Measurements from ENCODE around the gene C1QL1.

C1QL1 gene

DNA sequence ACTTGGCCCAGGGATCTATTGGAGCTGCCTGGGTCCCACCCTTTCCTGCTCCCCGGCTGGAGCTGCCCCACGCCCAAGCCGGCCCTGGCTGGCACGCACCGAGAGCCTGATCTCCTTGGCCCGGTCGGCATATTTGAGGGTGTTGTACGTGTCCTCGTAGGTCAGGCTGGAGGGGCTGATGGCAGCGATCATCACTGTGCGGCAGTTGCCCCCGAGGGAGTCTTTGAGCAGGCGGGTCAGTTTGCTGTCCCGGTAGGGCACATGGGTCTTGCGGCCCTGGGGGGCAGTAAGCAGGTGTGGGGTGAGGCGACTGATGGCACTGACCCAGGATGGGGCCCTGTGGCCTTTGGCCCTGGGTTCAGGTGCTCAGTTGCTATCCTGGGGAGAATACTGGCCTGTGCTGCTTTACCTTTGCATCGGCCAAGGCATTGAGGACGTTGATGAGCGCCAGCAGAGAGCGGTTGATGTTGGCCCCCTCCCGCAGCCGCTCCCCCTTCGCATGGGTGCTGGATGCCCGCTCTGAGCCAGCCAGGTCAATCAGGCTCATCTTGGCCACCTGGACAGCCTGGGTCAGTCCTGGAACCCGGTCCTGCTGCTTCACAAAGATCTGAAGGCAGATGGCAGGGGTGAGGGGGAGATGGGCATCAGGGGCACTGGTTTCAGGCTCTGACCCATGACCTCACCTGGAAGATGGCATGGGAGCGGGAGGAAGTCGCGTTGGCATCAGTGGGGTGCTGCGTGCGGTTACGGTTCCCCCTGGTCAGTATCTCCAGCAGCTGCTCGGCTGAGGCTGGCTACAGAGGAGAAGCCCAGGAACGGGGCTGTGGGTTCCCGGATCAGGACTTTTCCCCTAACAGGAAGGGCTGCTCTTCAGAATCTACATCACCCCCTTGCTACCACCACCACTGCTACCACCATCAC lies 34.0 kb downstream of the C1QL1 start:
- DNase-seq, result peak in 3 of 10 donors; percentile 4 to 67 (median 58)
- intact Hi-C loops (cut with DNase I), result no loop called here

DNA sequence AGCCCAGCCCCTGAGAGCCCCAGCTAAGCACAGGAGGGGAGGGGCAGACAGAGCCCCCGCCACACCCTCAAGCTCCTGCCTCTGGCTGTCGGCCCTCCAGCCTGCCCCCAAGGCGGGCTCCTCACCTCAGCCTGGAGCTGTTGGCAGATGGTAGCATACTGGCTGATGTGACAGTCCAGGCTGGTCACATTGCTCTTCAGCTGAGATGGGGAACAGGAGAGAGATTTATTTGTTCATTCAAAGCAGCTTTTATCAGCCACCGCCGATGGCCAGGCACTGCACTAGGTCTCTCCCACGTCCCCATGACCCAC lies 35.4 kb downstream of the C1QL1 start:
- peak in 1 of 10 donors; percentile 29 for DNase-seq
- intact Hi-C loops (cut with DNase I), result no loop called here

DNA sequence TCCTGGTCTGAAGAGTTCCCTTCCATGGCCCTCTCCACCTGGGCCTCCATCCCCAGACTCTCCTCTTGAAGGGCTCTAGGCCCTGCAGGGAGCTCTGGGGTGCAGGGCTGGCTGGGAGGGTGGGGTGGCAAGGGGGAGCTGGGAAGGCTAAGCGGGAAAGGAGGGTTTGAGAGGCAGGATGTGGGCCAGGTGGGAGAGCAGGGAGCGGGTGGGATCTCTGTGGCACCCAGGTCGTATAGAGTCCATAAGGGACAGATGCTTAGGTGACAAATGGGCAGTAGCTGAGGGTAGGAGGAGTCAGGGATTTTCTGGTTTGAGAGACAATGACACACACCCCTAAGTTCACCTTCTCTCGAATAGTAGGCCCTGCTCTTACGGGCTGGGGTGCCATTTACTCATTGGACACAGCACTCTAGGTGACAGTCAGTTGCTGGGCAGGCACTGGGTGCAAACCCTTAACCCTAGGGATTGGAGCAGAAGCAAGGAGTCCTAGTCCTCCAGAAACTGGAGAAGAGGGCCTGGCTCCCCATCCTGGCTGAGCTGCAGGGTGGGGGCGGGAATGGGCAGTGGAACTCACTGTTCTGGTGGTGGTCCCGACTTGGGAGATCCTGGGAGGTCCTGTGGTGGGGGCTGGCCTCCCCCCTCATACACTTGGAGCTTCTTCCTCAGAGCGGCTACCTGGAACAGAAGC lies 35.9 kb downstream of the C1QL1 start:
- peak in 3 of 10 donors; percentile 8 to 54 (median 37) for DNase-seq
- intact Hi-C loops (cut with DNase I), result no loop called here

DNA sequence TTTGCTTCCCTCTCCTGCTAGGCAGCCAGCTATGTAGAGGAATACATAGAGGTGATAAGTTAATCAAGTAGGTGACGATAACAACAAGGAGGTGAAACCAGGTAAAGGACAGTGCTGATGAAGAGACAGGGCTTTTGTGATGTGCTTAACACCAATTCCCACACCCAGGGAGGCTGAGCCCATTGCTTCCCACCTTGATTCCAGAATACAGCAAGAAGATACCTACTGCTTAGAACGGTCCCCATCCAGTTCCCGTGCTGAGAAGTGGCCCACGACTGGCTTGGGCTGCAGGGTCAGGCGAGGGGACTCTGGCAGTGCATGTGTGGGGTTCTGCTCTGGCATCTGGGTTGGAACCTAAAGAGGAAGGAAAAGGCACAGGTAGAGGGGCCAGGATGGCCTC lies 36.7 kb downstream of the C1QL1 start:
- DNase-seq, result peak in 3 of 10 donors; percentile 2 to 45 (median 27)
- intact Hi-C loops (cut with DNase I), result no loop called here

DNA sequence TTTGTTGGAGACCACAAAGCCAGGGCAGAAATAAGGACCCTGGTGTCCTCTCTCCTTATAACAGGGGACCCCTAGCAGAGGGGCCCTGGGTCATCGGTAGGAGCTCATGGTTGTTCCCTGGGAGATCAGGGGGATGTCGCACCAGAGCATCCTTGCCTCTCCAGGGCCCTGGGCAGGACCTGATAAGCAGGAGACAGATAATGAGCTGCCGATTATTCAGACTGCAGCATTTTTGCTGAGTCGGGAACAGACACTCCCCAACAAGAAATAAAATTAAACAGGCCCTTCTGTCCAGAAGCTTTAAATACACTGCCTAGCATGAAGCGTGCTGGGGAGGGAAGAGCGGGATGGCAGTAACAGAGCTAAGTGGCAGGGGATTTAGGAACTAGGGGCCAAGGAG lies 37.4 kb downstream of the C1QL1 start:
- peak in 3 of 10 donors; percentile 9 to 73 (median 29) for DNase-seq
- intact Hi-C loops (cut with DNase I), result no loop called here

DNA sequence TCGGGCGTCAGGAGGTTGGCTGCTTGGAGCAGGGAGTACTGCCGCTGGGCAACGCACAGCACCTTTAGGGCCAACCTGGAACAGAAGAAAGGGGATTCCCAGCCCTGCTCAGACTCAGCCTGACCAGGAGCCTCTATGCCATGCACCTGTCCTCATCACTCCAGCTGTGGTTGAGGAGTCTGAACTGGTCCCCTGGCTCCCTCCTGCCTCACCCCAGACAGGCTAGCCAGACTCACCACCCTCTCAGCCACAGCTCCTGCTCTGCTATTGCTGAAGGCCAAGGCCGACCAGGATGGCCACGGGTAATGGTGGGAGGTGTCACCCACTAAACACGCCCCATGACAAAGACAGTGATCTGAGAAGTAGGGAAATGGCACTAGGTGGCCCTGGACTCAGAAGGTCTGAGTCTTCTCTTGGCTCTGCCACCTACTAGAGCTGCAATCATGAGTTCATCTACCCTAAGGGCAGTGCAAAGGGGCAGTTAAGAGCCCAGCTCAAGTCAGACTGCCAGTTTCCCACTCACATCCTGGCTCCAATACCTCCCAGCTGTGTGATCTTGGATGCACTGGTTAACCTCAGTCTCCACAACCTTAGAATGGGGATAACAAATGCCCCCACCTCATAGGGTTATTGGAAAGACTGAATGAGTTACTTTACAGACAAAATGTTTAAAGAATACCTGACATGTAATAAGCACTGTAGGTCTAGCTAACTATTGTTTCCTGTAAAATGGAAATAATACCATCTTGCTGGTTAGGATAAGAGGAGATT lies 39.0 kb downstream of the C1QL1 start:
- DNase-seq, result peak in 3 of 10 donors; percentile 10 to 43 (median 29)
- intact Hi-C loops (cut with DNase I), result no loop called here

DNA sequence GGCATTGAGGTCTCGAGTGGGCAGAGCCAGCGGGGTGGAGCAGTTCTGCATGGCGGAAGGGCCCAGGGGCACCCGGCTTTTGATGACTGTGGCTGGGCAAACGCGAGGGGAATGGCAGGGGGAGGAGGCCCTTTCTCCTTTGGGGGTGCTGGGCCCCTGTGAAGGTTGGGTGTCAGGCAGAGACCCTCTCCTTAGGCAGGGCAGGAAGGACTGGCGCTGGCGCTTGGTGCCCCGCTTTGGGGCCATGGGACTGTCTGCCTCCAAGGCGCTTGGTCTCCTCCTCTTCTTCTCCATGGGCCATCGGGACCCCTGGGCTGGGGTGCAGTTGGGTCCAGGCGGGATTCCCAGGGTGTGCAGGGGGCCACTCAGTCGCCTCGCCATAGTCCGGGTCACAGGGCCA lies 40.0 kb downstream of the C1QL1 start:
- peak in 2 of 10 donors; percentile 50 to 76 for DNase-seq
- intact Hi-C loops (cut with DNase I), result no loop called here

DNA sequence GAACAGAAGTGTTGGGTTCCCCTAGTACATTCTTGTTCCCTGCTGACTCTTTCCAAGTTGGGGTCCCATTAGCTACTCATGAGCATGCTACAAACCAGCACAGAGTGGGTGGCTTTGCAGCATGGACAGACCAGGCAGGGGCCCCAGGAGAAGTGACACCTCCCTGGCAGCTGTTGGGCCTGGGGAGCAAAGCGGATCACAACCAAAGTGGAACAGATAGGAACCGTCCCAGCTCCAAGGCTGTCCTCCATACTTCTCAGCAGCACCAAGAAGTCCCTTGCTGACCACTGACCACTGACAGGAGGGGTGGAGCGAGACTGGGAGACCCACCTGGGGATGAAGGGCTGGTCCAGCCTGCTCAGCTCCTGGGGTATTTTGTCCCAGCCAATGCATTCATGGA lies 40.4 kb downstream of the C1QL1 start:
- peak in 3 of 10 donors; percentile 0 to 66 (median 19) for DNase-seq
- intact Hi-C loops (cut with DNase I), result no loop called here

DNA sequence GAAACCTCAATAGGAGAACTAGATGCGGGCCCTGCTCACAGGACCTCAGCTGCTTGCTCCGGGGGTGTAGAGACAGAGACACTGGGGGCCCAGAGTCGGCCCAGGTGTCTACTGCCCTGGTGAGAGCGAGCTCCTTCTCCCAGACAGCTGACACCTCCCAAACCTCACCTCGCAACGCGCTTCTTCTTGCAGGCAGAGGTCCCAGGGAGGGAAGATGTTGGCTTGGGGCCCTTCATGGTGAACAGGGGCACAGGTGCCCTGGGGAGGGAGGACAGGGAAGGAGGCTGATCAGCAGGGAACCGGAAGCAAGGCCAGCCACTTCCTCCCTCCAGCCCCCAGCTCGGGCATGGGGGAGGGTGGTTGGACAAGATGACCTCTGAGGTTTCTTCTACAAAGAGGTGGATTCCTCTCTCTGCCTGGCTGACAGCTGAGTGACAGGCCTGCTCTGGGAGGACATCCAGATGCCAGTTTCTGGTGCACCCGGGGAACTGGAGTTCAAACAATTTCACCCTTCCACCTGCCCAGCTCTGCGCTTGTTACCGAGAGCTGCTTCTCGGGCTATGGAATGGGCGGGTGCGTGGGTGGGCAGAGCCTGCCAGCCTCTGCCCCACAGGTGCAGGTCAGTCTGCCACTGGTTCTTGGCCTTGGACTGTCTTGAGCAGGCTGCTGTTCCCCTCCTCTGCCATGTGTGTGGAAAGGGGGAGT lies 41.1 kb downstream of the C1QL1 start:
- peak in 3 of 10 donors; percentile 11 to 42 (median 38) for DNase-seq
- intact Hi-C loops (cut with DNase I), result no loop called here

DNA sequence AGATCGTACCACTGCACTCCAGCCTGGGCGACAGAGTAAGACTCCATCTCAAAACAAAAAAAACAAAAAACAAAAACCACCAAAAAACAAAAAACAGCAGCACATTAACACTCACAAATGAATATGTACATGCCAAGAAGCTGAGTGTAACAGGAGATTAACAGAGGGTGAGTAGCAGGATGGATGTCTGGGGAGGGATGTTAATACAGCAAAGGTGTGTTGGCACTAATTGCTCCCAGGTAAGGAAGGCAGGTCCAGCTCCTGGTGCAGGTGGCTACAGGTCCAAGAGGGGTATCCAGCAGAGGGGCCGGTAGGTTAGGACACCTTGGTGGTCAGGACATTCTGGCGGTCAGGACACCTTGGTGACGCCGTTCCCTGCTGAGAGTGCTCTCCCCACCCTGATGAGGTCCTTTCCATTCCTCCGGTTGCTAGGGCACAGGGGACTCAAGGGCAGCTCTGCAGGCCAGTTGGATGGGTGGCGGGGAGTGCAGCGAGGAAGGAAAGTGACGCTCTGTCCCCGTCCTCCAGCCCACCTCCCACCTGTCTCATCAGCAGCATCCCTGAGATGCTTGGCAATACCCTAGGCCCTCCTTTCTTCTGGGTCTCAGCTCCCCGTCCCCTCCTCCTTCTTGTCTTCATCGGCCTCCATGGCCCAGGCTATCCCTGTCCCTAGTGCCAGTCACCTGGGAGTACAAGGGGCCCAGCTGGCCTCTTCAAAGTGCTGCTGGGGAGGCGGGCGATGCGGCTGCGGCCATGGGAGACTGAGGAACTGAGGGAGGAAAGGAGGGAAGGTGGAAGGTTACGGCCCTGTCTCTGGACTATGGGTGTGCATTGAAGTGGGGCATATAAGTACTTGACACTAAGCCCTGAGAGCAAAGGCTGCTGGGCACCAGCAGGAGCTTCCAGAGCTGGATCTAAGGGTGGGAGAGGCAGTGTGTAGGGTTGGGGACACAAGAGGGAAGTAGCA lies 42.1 kb downstream of the C1QL1 start:
- DNase-seq, result peak in 3 of 10 donors; percentile 2 to 67 (median 31)

DNA sequence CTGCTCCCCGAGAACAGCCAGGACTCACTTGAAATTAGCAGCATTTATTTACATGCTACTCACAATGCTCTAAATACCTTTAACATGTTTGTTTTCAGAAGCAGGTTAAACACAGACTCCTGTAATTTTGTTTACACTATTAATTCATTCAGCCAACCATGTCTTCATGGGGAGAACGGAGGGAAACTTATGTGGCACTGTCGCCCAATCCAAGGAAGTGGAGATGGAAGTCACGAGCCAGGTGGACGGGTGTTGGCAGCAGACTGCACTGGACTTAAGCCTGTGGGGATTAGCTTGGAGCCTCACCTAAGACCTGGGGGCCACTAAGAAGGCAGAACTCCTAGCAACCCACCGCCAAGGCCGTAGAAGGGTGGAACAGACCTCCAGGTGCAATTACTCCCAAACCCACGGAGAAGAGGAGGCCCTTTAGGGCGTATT lies 44.0 kb downstream of the C1QL1 start:
- intact Hi-C loops (cut with DNase I), result loop anchor here (5.0 kb wide), 1 partner anchor 173 kb away; no protein-coding TSS in a partner anchor
- peak in 4 of 10 donors; percentile 5 to 44 (median 18) for DNase-seq

More for the DNA sequence above, 42.1 kb downstream of the C1QL1 start:
- intact Hi-C loops (cut with DNase I), result no loop called here

DNA sequence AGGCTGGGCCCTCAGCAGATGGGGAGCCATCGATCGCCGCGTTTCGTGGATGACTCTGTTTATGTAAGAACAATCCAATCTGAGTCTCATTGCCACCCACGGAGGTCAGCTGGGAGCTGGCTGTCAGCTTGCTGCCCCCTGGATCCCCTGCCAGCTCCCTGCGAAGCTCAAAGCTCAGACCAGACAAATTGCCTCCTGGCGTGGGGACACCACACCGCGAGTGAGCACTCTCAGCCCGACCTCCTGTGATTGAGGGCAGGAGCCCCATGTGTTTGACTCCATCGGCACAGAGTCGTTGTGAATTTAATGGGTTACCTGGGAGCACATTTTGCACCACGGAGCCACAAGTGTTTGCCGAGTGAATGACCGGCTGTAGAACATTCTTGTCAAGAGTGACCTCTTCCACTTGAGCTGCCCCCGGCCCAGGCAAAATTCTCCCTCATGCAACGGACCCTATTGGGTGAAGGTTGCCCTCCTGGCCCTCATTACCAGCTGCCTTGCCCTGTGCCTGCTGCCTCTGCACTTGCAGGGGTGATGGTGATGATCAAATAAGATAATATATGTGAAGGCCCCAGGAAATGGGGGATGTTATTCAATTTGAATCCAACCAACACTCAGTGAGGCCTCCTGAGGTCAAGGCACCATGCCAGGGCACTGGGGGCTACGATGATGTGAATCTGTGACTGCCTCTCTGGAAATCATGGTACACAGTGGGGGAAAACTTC lies 45.2 kb downstream of the C1QL1 start:
- DNase-seq, result peak in 4 of 10 donors; percentile 12 to 77 (median 42)
- intact Hi-C loops (cut with DNase I), result loop anchor here (5.0 kb wide), 1 partner anchor 174 kb away; no protein-coding TSS in a partner anchor

DNA sequence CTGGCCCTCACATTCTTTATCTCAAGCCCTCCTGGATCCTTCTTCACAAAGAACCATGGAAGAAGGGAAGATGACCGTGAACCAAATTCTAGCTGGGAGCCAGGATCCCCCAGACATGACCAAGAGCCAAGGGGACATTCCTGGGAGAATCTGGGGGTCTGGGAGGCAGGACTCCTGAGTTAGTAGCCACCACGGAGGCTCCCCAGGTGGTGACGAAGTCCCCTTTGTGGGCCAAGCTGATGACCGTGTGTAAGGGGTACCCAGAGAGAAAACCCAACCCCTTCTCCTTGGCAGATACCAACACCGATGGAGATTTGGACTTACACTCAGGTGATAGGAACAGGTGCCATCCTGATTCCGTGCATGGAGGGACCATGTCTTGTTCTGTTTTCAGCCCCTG lies 46.0 kb downstream of the C1QL1 start:
- intact Hi-C loops (cut with DNase I), result loop anchor here (5.0 kb wide), 1 partner anchor 175 kb away; no protein-coding TSS in a partner anchor
- DNase-seq, result peak in 2 of 10 donors; percentile 10 to 64

DNA sequence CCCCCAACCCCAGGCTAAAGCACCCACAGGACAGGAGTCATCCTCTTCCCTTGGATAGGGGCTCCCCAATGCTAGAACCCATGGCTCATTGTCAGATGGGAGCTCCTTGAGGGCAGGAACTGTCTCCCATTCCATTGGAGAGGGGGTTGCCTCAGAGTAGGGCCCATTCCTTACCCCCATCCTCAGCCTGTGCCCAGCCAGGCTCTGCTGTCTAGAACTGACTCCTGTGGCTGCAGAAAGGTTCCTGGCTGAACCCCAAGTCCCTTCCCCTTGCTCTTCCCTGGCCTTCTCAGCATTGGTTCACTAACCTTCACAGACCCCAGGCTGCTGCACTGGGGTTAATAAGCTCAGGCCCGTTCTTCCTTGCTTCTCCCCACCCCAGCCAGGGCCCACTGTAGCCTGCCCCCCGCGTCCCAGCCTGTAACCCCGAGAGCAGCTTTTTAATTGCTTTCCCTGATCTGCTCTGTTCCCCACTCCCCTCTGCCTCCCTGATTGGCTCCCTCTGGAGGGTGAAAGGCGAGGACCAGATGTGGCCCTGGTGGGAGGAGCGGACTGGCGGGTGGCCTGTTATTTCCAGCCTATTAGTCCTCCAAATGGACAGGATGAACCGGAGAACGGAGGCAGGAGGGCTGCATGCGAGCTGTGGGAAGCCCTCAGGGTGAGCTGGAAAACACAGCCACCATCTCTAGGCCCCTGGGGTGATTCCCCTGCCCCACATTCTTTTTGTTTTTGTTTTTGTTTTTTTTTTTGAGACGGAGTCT lies 46.8 kb downstream of the C1QL1 start:
- DNase-seq, result peak in 3 of 10 donors; percentile 14 to 63 (median 50)
- intact Hi-C loops (cut with DNase I), result loop anchor here (5.0 kb wide), 1 partner anchor 176 kb away; no protein-coding TSS in a partner anchor

DNA sequence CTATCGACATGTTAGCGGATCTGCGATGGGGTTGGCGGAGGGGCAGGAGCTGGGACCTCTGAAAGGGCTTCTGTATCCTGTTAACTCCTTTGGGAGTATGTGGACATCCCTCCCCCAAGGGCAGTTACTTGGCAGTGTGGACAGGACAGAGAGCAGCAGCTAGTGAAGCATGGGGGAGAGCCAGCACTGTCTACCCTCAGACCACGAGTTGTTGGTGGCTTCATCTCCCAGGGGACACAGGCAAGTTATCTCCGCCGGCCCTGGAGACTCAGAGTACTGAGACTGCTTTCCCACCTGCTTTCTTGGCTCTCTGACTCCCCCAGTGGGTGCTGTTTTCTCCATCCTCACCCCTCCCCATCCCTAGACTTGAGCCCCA lies 47.5 kb downstream of the C1QL1 start:
- intact Hi-C loops (cut with DNase I), result loop anchor here (1.0 to 5.0 kb wide), 2 partner anchors 102 to 177 kb away; no protein-coding TSS in a partner anchor
- DNase-seq, result peak in 3 of 10 donors; percentile 6 to 61 (median 50)

DNA sequence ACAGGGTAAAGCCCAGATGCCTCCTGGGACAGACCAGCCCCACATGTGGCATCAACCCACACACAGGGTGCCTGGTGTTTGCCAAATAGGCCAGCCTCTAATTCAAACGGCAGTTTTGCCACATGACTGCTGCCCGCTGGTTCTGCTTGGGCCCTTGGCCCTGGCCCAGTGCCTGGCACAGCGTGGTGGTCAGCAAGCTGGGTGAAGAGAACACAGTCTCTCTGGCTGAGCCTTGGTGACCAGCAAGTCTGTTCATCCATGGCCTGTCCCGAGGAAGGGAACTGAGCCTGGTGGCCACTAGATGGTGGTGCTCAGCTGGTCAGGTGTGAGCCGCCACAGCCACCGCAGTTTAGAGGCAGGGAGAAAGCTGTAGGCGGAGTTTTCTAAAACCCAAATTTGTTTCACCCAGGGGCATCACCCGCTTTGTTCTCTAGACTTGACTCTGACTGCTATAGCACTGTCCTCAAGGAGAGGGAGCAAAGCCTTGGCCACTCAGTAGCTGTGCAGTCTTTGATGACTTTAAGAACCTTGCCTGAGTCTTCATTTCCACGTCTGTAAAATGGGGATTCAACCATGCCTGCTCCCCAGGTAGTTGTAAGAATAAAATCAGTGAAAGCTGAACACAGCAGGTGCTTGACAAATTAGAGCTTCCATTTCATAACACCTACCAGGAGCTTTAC lies 48.1 kb downstream of the C1QL1 start:
- peak; percentile 71 to 98 (median 86) for DNase-seq
- intact Hi-C loops (cut with DNase I), result loop anchor here (1.0 to 5.0 kb wide), 2 partner anchors 102 to 177 kb away; no protein-coding TSS in a partner anchor

Measured in posterior cingulate gyrus (tissue), 11 donors.